Neuron (in vitro differentiated cells): ENCODE results near the gene FOXRED2.

Source experiments
- H2AFZ ChIP-seq: one replicate; pipeline ENCODE4 v1.6.1; 2013; ENCODE audit warnings: low read depth, mild to moderate bottlenecking, inconsistent platforms, low read length, moderate library complexity
- H3K27me3 ChIP-seq: one replicate; pipeline ENCODE4 v1.6.1; 2013; ENCODE audit warnings: low read length; ENCODE audit not compliant: insufficient read depth
- H3K36me3 ChIP-seq: one replicate; pipeline ENCODE4 v1.6.1; 2013; ENCODE audit warnings: low read length; ENCODE audit not compliant: insufficient read depth
- H3K4me1 ChIP-seq: one replicate; pipeline ENCODE4 v1.6.1; 2013; ENCODE audit warnings: low read length; ENCODE audit not compliant: insufficient read depth
- H3K4me3 ChIP-seq: 2 replicates; pipeline ENCODE4 v1.5.1; 2013; ENCODE audit warnings: mild to moderate bottlenecking, low read length, moderate library complexity
- H3K9me3 ChIP-seq: one replicate; pipeline ENCODE4 v1.6.1; 2013; ENCODE audit warnings: low read length

The FOXRED2 gene

DNA sequence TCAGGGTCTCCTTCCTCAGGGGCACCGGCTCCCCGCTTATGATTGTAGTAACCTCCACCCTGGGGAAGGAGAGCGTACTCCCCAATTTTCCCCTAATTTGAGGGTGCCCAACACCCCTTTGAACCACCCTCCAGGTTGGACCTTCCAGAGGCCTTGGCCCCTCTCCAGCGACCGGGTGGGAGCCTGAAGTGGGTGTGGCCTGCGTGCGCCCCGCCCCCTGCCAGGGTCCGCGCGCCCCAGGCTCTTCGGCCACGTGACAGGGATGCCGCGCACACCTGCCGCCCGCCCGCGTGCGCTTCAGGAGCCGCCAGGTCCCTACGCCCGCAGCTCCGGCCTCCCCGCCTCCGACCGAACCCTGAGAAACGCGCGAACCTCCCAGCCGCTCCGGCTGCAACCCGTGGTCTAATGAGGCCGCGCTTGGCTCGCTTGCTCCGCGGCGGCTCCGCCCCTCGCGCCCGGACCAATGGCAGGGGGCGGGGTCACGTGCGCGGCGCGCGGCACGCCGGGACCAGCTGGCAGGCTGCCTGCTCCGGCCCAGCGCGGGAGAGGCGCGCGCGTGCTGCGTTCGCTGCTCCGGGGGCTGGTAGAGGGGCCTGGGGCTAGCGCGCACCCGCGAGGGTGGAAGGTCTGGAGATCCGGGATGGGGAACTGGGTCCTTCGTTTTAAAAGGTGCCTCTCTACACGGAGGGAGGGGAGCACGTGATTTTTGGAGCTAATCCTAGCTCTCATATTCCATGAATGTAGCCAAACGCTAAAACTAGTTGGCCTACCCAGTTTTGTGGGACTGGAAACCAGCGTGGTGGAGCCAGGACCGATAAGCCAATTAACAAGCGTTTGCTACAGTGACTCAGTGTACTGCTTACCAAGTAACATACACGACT lies at the start of gene FOXRED2:
TSS of gene FOXRED2 (minus strand) at position 404 of the 881 bp plus-strand sequence. CDS start 618 bp downstream, outside the sequence.
- no peaks in the 10 kb centered on the region for H3K27me3 ChIP-seq
- H3K4me3 ChIP-seq: peak within 1 kb of the TSS; percentile 40
- H2AFZ ChIP-seq: peak within 1 kb of the TSS; percentile 31
- peaks cover 18% of the 10 kb centered on the region for H3K36me3 ChIP-seq
- no peaks in the 10 kb centered on the region for H3K9me3 ChIP-seq
- H3K4me1 ChIP-seq: no peaks in the 10 kb centered on the region

DNA sequence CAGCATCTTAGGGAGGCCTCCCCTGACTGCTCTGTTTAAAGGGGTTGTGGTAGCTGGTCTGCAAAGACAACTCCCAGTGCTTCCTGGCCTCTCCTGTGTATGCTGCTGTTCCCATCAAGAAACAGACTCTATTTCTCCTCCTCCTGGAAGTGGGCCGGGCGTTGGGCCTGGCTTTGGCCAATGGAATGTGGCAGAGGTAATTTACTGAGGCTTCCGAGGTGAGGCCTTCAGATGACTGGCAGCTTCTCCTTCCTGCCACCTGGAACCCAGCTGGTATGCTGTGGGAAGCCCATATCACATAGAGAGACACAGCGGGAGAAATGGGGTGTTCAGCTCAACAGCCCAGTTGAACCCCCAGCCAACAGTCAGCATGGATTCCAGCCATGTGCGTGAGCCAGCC lies 47.3 kb upstream of the FOXRED2 start:
- Histone ChIP-seq H3K4me1 (no peaks in the 10 kb centered on the region), H2AFZ (no peak overlapping the region), H3K9me3 (no peaks in the 10 kb centered on the region), H3K36me3 (no peaks in the 10 kb centered on the region), H3K4me3 (no peak overlapping the region), H3K27me3 (peaks cover 12% of the 10 kb centered on the region)

DNA sequence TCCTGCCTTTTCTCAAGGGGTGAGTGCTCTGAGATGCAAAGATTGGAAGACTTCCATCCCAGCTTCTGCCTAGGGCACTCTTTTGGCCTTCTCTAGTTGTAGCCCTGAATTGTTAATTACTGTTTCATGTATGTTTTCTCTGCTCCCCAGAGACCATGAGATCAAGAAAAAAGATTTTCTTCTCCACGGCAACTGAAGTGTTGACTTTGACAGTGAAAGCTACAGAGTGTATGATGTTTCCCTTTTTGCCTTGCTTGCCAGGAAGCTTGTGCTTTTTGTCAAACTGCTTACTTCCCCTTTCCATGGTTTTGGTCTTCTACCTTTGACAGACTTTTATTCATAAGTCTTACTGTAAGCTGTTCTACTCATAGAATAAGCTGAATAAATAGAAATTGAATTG lies 45.4 kb upstream of the FOXRED2 start:
- Histone ChIP-seq H3K9me3 (no peaks in the 10 kb centered on the region), H3K27me3 (peaks cover 12% of the 10 kb centered on the region), H3K4me3 (no peak overlapping the region), H2AFZ (no peak overlapping the region), H3K4me1 (no peaks in the 10 kb centered on the region), H3K36me3 (no peaks in the 10 kb centered on the region)

DNA sequence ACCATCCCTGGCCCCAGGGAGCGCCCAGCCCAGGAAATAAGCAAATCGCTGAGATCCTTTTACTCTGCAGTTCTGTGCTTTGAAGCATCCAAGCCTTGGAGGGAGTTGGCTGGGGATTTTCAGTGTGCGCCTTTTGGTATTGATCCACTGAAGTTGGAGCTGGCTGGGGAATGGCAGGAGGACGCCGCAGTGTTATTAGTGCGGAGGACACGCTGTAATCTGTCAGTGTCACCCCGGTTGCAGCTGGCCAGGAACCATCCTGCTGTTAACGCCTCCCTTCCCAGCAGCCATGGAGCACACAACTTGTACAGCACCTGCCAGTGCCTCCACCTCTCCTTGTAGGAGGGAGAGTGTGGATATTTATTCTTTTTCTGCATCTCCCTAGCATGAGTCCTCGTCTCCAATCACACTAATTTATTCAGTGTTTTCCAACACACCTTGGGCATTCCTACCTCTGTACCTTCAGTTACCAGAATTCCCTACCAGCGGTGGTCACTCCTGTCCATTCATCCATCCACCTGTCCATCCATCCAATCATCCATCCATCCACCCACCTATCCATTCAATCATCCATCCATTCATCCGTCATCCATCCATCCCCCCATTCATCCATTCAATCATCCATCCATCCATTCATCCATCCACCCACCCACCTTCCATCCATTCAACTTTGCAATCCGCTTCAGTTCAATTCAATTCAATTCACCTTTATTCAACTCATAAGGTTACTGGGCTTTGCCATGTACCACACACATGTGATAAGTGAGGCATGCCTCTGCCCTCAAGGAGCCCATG lies 44.1 kb upstream of the FOXRED2 start:
- no peak overlapping the region for H2AFZ ChIP-seq
- no peaks in the 10 kb centered on the region for H3K4me1 ChIP-seq
- H3K9me3 ChIP-seq: no peaks in the 10 kb centered on the region
- H3K27me3 ChIP-seq: peaks cover 10% of the 10 kb centered on the region
- no peak overlapping the region for H3K4me3 ChIP-seq
- no peaks in the 10 kb centered on the region for H3K36me3 ChIP-seq

DNA sequence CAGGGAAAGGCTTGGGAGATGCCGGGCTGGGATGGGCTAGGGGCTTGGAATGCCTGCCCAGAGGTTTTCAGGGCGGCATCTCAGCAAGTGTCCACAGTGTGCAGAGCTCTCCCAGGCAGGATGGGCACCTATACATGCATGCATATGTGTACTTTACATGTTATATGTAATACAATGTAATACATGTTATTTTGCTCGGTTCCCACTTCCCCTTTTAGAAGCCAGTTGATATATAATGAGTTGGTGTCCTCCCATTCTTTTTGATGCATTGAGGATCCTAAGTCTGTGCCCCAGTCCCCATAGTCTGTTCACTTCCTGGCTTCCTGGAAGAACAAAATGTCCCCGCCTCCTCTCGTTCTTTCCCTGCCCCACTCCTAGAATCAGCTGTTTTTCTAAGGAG lies 42.2 kb upstream of the FOXRED2 start:
- H2AFZ ChIP-seq: no peak overlapping the region
- H3K9me3 ChIP-seq: no peaks in the 10 kb centered on the region
- no peaks in the 10 kb centered on the region for H3K36me3 ChIP-seq
- H3K27me3 ChIP-seq: peaks cover 10% of the 10 kb centered on the region
- no peaks in the 10 kb centered on the region for H3K4me1 ChIP-seq
- H3K4me3 ChIP-seq: no peak overlapping the region

DNA sequence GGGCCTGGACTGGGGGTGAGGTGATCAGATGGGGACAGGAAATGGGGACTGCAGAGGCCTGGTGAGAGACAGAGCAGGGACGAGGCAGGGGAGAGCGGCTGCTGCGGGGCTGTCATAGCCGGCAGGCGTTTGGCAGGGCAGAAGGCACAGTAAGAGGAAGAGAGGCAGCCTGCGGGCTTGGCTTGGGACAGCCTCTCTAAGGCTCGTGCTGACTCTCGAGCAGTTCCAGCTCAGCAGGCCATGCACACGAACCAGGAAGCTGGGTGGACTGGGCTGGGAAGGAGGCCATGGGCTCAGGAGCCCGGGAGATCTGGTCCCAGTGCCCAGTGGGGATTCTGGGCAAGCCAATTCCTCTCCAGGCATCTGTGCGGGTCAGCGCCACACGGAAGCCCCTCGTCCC lies 41.8 kb upstream of the FOXRED2 start:
- no peak overlapping the region for H3K4me3 ChIP-seq
- no peaks in the 10 kb centered on the region for H3K9me3 ChIP-seq
- no peaks in the 10 kb centered on the region for H3K36me3 ChIP-seq
- H3K4me1 ChIP-seq: no peaks in the 10 kb centered on the region
- H3K27me3 ChIP-seq: peaks cover 10% of the 10 kb centered on the region
- H2AFZ ChIP-seq: no peak overlapping the region

DNA sequence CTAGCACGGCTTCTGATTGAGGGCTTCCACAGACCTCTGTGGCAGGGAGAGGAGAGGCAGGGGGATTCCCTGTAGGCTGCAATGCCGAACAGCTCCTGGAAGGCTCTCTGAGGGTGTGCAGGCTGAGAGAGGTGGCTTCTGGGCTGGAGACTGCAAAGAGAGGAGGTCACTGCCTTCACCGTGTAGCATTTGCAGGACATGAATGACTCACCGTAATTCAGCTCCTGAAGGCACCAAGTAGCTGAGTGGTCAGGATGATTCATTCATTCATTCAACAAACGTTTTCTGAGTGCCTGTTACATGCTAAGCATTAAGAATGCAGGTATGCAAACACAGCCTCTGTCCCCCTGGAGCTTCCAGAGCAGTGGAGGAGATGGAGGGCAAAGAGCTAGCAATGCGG lies 40.1 kb upstream of the FOXRED2 start:
- no peaks in the 10 kb centered on the region for H3K9me3 ChIP-seq
- no peaks in the 10 kb centered on the region for H3K36me3 ChIP-seq

DNA sequence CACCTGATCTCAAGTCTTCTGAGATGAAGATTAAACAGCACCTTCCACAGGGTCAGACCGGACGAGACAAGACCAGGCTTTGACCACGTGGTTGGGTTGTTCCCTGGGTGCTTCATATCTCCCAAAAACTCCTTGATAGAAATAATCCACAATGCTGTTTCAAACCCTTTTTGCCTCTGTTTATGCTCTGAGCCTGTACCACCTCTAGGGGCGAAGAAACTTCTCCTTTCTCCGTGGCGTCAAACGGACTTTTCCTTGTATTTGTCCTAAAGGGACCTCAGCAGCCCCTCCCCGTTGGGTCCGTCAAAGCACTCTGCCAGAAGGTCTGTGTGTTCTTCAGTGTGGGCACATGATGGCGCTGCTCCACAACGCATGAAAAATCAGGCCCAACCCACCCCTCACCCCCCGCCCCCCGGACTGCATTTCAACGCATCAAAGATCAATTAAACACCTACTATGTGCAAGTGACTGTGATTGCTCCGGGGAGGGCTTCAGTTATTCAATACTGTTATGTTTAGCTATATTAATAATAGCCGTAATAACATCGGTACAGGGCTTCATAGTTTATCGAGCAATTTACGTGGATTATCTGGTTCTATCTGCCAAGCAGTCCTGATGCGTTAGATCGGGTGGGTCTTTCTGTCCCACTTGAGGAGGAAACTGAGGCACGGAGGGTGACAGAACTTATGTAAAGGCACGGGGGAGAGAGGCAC lies 39.4 kb upstream of the FOXRED2 start:
- no peaks in the 10 kb centered on the region for H3K36me3 ChIP-seq
- H3K9me3 ChIP-seq: no peaks in the 10 kb centered on the region

More for the DNA sequence above, 40.1 kb upstream of the FOXRED2 start:
- Histone ChIP-seq H3K27me3 (peaks cover 10% of the 10 kb centered on the region), H2AFZ (no peak overlapping the region), H3K4me3 (no peak overlapping the region), H3K4me1 (peaks cover 4% of the 10 kb centered on the region)

DNA sequence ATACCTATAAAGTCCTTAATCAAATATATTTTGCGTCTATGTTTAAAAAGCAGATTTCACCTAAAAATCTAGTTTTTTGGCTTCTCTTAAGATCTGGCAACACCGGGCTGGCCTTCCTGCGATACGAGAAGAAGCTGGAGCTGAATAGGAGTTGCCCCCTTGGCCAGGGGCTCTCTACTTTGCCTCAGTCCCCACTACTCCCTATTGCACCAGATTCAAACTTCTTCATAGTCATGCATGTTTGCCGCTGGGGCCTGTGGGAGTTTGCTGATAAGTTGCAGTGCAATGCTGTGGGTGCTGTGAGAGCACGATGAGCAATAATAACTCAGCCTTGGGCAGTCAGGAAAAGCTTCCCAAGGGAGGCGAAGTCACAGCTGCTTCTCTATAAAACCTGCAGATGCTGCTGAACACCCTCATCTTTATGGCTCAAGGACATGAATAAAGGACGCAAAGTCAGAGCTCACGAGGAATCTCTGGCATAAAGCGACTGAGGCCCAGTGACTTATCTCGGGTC lies 37.3 kb upstream of the FOXRED2 start:
- no peaks in the 10 kb centered on the region for H3K36me3 ChIP-seq

More for the DNA sequence above, 39.4 kb upstream of the FOXRED2 start:
- peaks cover 7% of the 10 kb centered on the region for H3K27me3 ChIP-seq
- H2AFZ ChIP-seq: no peak overlapping the region
- H3K4me1 ChIP-seq: peaks cover 4% of the 10 kb centered on the region
- no peak overlapping the region for H3K4me3 ChIP-seq

DNA sequence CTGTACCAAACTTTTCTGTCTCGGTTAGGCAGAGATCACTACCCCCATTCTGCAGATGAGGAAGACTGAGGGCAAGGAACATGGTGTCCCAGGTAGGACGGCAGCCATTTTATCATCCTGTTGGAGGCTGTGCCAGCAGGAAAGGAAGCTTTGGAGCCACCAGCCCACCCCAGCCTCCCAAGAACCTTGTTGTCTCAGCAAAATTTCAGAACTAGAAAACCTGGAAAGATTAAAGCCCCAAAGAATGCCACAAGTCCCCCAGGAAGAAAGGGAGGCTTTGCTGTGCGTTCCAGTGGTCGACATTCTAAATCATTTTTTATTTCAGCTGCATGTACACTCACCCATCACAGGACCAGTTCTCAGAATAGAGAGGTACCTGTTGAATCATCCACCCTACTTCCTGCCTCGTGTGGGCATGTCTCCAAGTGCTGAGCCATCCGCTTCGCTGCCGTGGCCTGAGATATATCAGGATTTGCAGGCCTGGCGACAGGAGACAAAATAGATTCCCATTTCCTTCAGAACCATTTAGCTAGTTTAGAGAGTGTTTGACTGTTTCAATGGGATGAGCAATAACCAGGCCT lies 35.1 kb upstream of the FOXRED2 start:
- Histone ChIP-seq H3K4me3 (no peak overlapping the region), H3K27me3 (no peaks in the 10 kb centered on the region), H3K36me3 (no peaks in the 10 kb centered on the region), H3K4me1 (peaks cover 11% of the 10 kb centered on the region), H2AFZ (no peak overlapping the region), H3K9me3 (no peaks in the 10 kb centered on the region)

More for the DNA sequence above, 37.3 kb upstream of the FOXRED2 start:
- H3K4me3 ChIP-seq: no peak overlapping the region
- no peaks in the 10 kb centered on the region for H3K27me3 ChIP-seq
- H2AFZ ChIP-seq: no peak overlapping the region
- no peaks in the 10 kb centered on the region for H3K9me3 ChIP-seq
- peaks cover 4% of the 10 kb centered on the region for H3K4me1 ChIP-seq

DNA sequence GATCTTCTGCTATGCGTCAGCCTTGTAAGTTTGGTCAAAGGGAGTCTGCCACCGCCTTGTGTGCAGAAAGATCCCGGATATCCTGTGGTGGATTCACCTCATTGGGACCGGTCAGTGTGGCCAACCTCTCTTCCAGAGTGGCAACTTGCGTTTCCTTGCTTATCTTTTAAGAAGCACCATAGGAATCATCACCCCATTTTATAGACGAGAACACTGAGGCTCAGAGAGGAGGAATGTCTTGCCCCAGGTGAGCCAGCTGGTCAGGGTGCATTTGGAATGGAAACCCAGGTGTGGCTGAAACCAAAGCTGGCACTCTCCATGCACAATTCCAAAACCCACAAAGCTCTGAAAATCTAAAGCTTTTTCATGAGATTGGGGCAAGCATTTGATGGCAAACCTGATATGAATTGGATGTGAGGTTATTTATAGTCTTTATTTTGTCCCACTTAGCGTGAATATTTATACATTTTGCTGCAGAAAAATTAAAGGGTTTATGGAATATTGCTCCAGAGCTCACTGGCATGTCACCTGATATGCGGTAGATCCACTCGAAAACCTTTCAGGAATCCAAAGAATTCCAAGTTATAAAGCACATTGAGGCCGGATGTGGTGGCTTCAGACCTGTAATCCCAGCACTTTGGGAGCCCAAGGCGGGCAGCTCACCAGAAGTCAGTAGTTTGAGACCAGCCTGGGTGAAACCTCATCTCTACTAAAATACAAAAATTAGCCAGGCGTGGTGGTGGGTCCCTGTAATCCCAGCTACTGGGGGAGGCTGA lies 34.2 kb upstream of the FOXRED2 start:
- Histone ChIP-seq H3K36me3 (no peaks in the 10 kb centered on the region), H2AFZ (no peak overlapping the region), H3K4me3 (no peak overlapping the region), H3K4me1 (peaks cover 11% of the 10 kb centered on the region), H3K9me3 (no peaks in the 10 kb centered on the region), H3K27me3 (no peaks in the 10 kb centered on the region)

DNA sequence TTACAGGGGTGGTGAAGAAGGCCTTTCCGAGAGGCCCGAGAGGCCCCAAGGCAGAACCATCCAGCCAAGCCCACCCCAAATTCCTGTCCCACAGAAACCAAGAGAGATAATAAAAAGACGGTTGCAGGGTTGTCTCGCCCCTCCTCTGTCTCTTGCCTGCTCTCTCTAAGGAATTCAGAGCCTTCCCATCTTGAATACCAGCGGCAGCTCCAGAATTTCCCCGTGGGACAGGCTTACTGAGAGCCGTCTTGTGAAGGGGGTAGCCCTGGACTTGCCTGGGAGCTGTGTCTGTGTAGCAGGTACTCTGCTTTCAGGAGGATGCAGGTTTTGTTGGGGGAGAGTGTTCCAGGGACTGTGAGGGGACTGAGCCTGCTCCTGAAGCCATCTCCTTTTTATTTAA lies 31.7 kb upstream of the FOXRED2 start:
- peak overlapping the region; percentile 91 for H2AFZ ChIP-seq
- peaks cover 11% of the 10 kb centered on the region for H3K4me1 ChIP-seq
- H3K27me3 ChIP-seq: no peaks in the 10 kb centered on the region
- H3K9me3 ChIP-seq: no peaks in the 10 kb centered on the region
- H3K4me3 ChIP-seq: no peak overlapping the region
- H3K36me3 ChIP-seq: no peaks in the 10 kb centered on the region
